HG03460 (cell line): ENCODE measurements around the gene ABHD12.
"Not testable (repeated sequence)": the region's sequence is repeated elsewhere in the genome, so short reads cannot be mapped to it uniquely, and the experiment has no call there.

Source experiments
- ATAC-seq: cut with Tn5 transposase; IDR thresholded peaks from one replicate; pipeline ENCODE4 v1.9.1; 2021; ENCODE audit not compliant: unreplicated experiment

The ABHD12 gene

DNA sequence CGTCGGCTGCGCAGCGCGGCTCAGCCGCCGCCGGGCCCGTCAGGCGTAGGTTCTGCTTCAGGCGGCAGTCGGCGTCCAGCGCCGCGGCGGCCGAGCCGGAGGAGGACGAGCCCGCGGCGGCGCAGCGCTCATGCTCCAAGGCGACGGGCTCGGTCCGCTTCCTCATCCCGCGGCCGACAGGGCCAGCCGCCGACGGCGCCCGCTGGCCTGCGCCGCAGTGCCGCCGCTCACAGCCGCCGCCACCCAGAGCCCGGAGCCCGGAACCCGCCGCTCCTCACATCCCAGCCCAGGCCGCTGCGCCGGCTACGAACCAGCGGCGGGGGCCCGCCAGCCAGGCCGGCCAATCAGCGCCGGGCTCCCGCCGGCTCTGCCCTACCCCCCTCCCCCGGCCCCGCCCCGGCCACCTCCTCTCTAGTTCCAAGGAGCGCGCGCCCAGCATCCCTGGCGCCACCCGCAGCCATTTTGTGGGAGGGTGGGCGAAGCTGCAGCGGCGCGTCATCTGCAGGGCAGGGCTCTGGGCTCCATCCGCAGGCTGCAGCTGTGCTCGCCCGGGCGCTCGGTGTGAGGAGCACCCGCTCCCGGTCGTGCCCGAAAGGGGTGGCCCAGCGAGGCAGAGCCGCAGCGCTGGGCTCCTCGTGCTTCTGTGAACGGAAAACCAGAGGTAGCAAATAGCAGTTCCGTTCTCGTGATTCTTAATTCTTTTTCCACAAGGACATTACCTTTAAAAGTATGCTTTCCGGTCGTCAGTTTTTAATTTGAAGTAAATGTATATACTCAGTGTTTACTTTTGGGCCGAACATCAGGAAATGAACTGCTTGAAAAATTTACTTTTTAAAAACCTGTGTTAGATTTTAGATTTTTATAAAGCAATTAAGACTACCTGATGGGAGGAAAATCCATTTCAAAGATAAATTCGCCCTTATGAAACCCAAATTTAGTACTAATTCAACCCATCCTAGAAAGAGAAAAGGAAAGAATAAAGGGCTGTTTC, at the start of gene ABHD12:
Gene ABHD12, minus strand, starts transcription at position 298 of the 991 bp plus-strand sequence. Its CDS starts 132 bp downstream, at position 166.
- ATAC-seq: peak; percentile 83

DNA sequence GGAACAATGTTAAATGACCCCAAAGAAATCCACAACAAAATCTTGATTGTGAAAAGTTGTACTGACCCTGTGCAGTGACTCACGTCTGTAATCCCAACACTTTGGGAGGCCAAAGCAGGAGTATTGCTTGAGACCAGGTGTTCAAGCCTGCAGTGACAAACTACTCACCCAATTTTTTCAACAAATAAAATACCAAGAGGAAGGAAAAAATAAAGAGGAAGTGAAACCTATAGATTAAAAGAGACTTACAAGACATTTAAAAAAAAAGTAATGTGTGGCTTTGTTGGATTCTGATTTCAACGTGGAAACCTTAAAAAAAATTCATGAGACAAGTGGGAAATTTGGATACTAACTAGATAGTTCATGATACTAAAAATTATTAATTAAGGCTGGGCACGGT, 48.7 kb upstream of the ABHD12 start:
- ATAC-seq: peak; percentile 57

DNA sequence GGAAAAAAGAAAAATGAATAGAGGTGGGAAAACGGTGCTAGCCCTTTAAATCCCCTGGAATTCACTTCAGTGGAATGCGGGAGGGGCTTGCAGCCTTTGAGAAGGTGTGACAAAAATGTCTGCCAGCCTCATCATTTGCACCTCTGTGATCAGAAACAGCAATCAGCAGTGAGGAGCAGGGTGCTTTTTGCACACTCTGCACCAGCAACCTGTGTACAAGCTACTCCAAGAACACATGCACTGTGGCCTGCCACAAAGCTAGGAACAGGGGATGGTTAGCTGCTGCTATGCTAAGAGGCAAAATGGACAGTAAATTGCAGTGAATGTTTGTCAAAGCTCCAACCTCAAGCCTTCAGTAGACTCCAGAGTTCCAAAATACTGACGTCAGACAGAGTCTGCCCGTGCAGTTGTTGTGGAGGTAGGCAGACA, 46.5 kb upstream of the ABHD12 start:
- ATAC-seq: no peak

DNA sequence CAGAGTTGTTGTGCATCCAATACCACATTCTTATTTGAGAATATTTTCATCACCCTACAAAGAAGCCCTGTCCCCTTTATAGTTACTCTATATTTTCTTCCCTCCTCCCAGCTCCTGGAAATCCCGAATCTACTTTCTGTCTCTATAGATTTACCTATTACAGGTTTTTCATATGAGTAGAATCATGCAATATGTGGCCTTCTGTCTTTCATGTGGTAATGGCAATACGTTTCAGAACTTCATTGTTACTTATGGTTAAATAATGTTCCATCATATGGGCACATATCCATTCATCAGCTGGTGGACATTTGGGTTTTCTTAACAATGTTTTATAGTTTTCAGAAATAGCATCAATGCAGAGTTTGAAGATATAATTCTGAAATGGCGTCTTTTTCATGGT, 33.9 kb upstream of the ABHD12 start:
- no peak for ATAC-seq

DNA sequence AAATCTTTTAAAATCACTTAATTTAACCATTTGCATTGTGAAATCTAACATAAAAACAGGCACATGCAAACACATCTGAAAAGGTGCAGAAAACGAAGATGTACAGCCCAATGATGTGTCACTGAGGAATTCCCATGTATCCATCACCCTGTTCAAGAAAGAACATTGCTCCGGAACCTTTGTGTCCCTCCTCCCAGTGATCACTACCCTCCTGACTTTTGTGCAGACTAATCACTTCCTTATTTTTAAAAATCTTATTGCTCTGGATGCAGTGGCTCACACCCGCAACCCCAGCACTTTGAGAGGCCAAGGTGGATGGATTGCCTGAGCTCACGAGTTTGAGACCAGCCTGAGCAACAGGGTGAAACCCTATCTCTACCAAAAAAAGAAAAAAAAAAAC, 31.4 kb upstream of the ABHD12 start:
- no peak for ATAC-seq

DNA sequence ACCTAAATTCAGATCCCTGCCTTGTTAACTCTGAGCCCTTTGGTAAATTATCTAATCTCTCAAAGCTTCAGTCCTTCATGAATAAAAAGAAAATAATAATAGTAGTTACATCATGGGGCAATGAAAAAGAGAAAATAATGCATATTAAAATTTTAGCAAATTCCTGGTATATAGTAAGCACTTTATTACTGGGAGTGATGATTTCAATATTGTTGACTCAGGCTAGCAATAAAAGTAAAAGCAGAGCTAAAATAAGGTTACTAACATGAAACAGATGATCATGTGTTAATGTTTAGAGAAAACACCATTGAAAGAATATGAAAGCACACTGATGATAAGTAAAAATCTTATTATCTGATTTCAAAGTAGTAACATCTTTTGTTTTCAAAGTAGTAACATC, 30.5 kb upstream of the ABHD12 start:
- ATAC-seq: no peak

DNA sequence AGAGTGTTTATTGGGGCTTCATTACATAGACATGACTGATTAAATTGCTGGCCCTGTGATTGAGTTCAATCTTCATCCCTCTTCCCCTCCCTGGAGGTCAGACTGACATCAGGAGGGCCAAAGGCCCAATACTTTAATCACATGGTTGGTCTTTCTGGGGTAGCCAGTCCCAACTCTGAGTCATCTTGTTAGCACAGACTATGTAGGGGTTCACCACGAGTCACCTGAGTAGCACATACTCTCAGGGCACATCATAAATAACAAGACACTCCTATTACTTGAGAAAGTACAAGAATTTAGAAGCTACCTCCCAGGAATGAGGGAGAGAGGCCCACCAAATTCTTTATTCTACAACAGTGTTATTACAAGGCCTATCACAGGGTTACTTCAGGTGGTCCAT, 28.1 kb upstream of the ABHD12 start:
- no peak for ATAC-seq

DNA sequence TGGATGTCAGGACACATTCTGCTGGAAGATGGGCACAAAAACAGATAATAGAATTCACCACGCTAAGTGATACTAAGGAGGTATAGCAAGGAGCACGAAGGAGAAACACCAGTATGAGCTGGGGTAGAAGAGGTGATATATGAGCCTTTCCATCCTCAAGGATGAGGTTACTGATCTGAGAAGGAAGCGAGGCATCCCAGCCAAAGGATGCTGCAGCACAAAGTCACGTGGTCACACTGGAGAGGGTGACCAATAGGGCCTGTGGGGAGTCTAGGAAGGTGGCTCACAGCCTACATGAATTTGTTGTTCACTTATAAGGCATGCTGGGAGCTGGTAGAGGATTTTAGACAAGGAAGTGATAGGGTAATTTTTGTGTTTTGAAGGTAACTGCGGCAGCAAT, 18.3 kb upstream of the ABHD12 start:
- ATAC-seq: no peak

DNA sequence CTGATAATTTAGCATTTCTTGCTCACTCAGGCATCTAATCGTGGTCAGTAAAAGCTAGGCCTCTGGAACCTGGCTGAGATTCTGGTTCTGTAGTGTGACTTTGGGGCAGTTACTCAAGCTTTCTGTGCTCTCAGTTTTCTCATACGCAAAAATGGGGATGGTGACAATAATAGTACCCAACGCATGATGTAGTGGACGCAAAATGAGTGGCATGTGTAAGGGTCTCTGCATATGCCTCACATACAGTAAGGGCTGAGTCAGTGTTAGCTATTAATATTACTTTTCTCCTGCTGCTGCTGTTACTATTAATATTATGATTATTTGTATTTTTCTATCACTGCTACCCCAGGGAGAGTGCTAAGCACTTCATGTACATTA, 17.5 kb upstream of the ABHD12 start:
- ATAC-seq: no peak

DNA sequence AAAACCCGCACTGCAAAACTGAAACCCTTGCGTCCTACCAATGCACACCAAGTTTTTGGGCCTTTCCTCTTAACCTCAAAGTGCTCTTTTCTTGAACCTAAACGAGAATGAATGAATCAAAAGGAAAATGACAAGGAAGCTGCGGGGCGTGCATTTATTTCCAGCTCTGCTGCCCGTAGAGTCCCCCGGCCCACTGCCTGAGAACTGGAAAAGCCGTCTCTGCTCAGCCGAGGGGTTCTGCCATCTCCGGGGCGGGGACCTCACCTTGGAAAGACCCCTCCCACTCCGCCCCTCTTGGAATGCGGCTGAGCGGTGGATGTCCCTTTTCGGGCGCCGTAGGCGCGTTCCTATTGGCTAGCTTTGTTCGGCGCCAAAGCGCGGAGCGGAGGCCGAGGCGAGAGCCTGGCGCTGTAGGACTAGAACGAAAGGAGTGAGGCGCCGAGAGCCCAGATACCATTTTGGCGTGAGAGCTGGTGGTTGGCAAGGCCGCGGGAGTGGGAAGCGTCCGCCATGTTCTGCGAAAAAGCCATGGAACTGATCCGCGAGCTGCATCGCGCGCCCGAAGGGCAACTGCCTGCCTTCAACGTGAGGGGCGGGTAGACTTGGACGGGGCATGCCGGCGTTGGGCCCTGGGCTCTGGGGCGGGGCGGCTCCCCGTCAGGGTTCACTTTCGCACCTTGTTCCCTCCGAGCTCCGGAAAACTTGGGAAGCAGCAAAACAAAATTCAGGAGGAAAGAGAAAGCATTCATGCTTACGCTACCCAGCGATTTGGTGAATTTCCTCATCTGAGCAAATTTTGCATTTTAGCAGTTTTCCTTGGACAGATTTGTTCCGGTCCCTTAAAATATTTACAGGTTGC, 16.9 kb upstream of the ABHD12 start, which contains the start of gene GINS1:
Gene GINS1, plus strand, starts transcription at position 363 of the 859 bp plus-strand sequence. Its CDS starts 148 bp downstream, at position 511.
- ATAC-seq: peak; percentile 91

DNA sequence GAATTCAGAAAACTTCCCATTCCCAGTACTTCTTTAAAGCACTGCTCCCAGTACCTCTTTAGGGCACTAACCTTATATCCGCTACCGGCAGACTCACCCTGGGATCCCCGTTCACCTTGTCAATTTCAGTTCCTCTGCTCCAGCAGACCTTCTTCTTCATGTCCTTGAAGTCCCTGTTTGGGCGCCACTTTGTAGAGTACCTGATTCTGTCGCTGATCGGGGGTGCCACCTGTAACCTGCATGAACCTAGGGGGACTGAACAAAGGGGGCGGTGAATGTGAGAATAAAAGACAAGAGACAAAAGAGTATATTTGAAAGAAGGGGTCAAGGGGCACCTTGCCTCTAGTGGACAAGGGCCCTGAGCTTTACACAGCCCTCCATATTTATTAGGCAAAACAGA, 11.9 kb upstream of the ABHD12 start:
- no peak for ATAC-seq

DNA sequence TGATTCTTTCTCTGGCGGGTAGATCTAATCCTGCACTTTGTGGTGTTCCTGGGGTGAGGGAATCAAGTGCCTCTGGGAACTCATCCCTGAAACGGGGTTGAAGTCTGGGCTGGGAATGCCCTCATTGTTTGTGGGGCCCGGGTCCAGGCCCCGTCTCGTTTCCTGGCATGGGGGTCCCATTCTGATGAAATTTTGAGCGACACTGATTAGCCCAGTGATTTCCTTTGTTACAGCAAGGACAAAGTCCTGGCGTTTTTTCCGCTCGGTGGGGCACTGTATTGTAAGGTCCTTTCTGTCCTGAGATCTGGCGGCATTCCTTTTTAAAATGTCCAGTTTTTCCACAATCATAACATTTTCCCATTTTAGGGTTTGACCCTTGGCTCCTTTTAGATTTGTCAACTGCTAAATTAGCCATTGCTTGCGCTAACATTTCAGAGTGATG, 9.7 kb upstream of the ABHD12 start:
- ATAC-seq: not testable (repeated sequence)

DNA sequence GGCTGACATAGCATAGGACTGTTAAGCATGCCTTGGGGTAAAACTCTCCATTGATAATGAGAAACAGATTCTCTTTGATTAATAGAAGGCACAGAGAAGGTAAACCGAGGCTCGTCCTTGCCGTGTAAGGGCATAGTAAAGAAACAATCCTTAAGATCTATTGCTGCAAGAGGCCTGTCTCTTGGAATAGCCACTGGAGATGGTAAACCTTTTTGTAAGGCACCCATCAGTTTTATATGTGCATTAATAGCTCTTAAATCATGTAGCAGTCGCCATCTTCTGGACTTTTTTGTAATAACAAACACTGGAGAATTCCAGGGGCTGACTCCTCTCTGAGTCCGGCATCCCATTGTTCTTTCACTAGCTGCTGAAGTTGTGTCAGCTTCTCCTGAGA, 8.4 kb upstream of the ABHD12 start:
- peak; percentile 88 for ATAC-seq

DNA sequence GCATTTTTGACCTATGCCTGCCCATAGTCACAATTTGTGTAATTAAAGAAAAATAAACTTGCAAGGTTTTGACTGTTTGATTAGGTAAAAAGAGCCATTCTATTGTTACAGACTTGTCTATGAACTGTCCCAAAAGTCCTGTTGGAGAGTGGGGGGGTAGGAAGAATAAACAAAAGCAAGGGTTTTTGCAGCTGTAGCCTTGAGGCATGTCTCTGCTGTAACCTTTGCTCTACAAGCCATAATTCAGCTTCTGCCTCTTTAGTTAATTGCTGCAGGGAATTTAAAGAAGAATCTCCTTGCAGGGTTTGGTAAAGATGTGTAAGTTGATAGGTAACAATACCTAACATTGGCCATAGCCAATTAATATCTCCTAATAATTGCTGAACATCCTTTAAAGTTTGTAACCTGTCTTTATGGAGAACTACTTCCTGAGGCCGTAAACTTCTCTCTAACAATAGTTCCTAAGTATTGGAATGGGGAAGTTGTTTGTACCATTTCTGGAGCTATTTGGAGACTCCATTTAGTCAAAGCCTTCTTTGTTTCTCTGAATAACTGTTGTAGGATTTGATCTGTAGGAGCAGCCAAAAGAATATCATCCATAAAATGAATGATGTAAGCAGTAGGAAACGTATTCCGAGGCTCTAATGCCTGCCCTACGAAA, 7.9 kb upstream of the ABHD12 start:
- no peak for ATAC-seq

DNA sequence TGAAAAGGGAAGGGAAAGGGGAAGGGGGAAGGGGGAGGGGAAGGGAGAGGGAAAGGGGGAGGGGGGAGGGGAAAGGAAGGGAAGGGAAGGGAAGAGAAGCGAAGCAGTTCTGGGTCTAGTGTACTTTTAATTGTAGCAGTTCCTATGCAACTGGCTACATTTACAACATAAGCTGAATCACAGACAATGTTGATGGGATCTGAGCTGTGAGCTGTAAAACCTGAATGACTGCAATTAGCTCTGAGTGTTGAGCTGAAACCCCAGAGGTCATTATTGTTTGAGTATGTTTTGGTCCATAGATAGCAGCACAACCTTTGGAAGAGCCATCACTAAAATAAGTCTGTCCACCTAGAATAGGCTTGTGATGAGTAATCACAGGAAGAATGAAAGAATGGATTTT, 7.2 kb upstream of the ABHD12 start:
- no peak for ATAC-seq

DNA sequence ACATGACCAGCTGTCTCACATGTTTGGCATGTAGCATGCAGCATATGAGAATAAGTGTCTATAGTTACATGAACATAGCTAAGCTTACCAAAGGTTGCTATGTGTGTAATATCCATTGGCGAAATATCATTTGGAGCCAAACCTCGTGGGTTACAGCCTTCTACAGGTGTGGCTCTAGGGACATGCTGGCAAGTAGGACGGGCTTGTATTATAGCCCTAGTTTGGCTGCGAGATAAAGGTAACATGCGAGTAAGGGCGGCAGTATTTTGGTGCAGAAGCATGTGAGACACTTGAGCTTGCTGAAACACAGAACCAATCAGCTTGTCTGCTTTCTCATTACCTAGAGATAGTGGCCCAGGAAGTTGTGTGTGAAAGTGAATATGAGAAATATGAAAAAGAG, 6.5 kb upstream of the ABHD12 start:
- ATAC-seq: no peak

DNA sequence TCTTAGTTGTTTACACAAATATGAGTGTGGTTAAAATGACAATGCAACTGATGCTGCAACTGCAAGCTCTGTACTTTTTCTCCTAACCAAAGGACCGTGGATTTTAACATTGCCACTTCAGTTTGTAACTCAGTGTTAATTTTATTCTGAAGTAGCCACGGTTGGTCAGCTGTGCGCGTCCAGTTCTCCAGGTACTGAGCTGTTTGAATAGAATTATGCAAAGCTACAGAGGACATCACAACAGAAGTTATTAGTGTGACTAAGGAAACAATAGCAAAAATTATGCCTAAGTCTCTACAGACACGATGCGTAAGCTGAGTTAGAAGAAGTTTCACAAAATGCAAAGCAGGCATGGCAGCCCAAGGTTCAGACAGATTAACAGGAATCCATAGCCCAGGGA, 4.4 kb upstream of the ABHD12 start:
- no peak for ATAC-seq

DNA sequence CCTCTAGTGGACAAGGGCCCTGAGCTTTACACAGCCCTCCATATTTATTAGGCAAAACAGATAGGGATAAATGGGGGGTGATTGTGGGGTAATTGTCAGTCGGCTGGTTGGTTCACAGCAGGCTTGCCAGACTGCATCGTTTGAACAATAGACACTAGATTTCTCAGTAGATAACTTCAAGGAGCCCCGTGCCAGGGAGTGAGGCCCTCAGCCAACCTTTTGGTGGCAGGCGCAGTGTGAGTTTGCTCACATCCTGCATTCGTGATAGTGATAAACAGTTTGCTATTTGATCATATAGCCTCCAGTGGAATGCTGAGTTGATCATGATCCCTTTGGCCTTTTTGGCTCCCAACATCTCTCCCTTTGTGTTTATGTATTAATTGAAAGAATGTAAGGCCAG, 3.6 kb upstream of the ABHD12 start:
- no peak for ATAC-seq

DNA sequence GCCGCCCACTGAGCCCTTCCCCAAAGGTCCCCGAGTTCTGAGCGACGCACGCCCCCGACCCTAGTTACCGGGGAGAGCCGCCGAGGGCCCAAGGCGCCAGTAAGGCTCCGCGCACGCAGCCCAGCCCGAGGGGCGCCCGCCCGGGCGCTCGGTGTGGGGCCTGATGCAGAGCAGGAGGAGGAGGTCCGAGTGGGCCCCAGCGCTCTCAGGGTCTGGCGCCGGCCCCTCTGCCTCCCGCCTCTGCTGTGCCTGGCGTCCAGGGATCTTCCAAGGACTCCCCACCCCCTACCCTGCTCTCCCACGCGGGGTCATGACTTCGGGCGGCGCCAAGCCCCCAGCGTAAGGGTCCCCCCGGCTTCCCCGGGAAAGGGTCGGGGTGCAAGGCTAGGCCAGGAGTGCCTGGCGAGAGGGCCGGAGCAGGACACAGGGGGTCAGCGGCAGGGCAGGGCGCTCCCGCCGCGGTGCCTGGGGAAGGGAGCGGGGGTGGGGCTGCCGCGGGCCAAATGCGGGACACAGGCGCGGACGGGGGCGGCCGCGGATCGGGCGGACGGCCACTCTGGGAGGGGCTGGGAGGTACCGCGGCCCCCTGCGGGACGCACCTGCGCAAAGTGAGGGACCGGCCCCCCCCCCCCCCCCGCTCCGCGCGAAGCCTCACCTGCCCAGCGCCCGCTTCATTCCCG, 637 bp downstream of the ABHD12 start:
- peak; percentile 33 for ATAC-seq

DNA sequence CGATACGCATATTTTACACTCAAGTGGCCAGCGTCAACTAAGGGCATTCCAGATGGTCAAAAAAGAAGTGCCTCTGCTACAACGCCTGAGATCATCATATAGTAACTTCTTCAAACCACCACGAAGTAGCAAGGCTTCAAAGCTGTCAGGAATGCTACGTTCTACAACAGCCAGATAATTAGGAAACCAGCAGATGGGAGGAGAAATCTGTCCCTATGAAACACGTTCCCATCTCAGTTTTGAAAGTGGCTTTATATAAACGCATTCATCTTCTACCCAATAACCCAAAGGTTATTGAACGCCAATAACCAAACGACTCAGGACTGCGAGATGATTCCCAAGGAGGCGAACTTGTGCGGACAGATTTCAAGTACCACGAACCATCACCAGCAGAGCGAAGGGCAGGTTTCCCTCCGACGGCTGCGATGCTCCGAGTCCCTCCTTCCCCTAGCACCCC, 1.2 kb downstream of the ABHD12 start:
- ATAC-seq: peak; percentile 2
